A673 (cell line): ENCODE results near the gene HBG2. TPM values are rescaled to one million over a fixed set of nuclear protein-coding genes. Genes with fewer than 3 reads are reported as not detected.

Experiments used
- BruUV-seq: library from RNA; stranded (reverse); fragments of 400-500 nt; replicated peaks from 2 replicates; lab custom pipeline; 2021; lab: Mats Ljungman, UMichigan
- CTCF ChIA-PET: fragments of 300-600 bp; sonication (Branson Sonifier 250); formaldehyde crosslinking; loops from one replicate; lab custom pipeline; 2022; ENCODE audit warnings: antibody characterized with exemption; lab: Charles Lee
- POLR2A ChIA-PET: fragments of 300-600 bp; sonication (Branson Sonifier 250); formaldehyde crosslinking; loops from one replicate; lab custom pipeline; 2022; ENCODE audit warnings: antibody characterized with exemption; ENCODE audit not compliant: low non-redundant PET; lab: Charles Lee
- DNase-seq: peaks from one replicate; pipeline ENCODE4 v3.0.0-alpha.2; 2015; ENCODE audit warnings: low spot score
- H3K27ac ChIP-seq: fragments of 200-600 bp; sonication (generic); 2 replicates; pipeline ENCODE4 v1.5.1; 2016; ENCODE audit warnings: mixed run types, low read depth, mild to moderate bottlenecking, mixed read lengths, antibody characterized with exemption, low read length; ENCODE audit not compliant: poor library complexity, severe bottlenecking
- H3K27me3 ChIP-seq: fragments of 200-600 bp; sonication (generic); replicated peaks from 2 replicates; pipeline ENCODE4 v1.6.1; 2017; ENCODE audit warnings: mixed run types, low read depth, mild to moderate bottlenecking, mixed read lengths, antibody characterized with exemption, low read length; ENCODE audit not compliant: insufficient read depth, poor library complexity
- H3K36me3 ChIP-seq: fragments of 200-600 bp; sonication (generic); 2 replicates; pipeline ENCODE4 v1.6.1; 2016; ENCODE audit warnings: mixed run types, mild to moderate bottlenecking, mixed read lengths, antibody characterized with exemption, low read length; ENCODE audit not compliant: insufficient read depth, poor library complexity, severe bottlenecking
- H3K4me1 ChIP-seq: fragments of 200-600 bp; sonication (generic); 2 replicates; pipeline ENCODE4 v1.6.1; 2017; ENCODE audit warnings: mixed run types, mild to moderate bottlenecking, mixed read lengths, antibody characterized with exemption, low read length; ENCODE audit not compliant: insufficient read depth, poor library complexity, severe bottlenecking
- H3K4me3 ChIP-seq: fragments of 200-600 bp; sonication (generic); 2 replicates; pipeline ENCODE4 v1.5.1; 2016; ENCODE audit warnings: low read depth, mixed run types, mild to moderate bottlenecking, mixed read lengths, low read length; ENCODE audit not compliant: poor library complexity, severe bottlenecking
- H3K9me3 ChIP-seq: fragments of 200-600 bp; sonication (generic); 2 replicates; pipeline ENCODE4 v1.6.1; 2016; ENCODE audit warnings: mixed run types, low read depth, mild to moderate bottlenecking, mixed read lengths, antibody characterized with exemption, low read length; ENCODE audit not compliant: poor library complexity, severe bottlenecking
- CTCF ChIP-seq: fragments of 300-800, 200-600 bp; sonication (generic); conservative IDR thresholded peaks from 2 replicates; pipeline ENCODE4 v1.5.1; 2017; ENCODE audit warnings: low read depth, mild to moderate bottlenecking, antibody characterized with exemption, low read length, moderate library complexity, mixed read lengths
- EZH2 ChIP-seq: fragments of 200-600 bp; sonication (generic); IDR thresholded peaks from 2 replicates; pipeline ENCODE4 v1.6.1; 2017; ENCODE audit warnings: borderline replicate concordance, low read depth, mild to moderate bottlenecking, mixed read lengths, antibody characterized with exemption, low read length; ENCODE audit not compliant: poor library complexity, severe bottlenecking
- intact Hi-C: fragments of 100-400 bp; cut with micrococcal nuclease; formaldehyde crosslinking; loops from one replicate; pipeline ENCODE4 v1.10.0; 2022; ENCODE audit not compliant: unreplicated experiment
- total RNA-seq: library from RNA; stranded (reverse); gene quantifications from 2 replicates; pipeline ENCODE4 v1.2.3, GENCODE V29; 2021

HBG2 gene
- total RNA-seq, 1 experiment from 2014 or later: not detected

GRCh38 chr11:5243816-5244180 is 10.8 kb downstream of the HBG2 start:
- no peak overlapping the region for H3K27ac ChIP-seq
- no TSS peak for BruUV-seq
- CTCF ChIA-PET: no interaction called here

GRCh38 chr11:5242933-5243815 is 11.4 kb downstream of the HBG2 start:
- ChIA-PET CTCF (no interaction called here), POLR2A (no interaction called here)
- TF ChIP-seq EZH2 (no peak), CTCF (no peak)
- no TSS peak for BruUV-seq
- Histone ChIP-seq H3K27ac (no peak overlapping the region), H3K4me1 (no peaks in the 10 kb centered on the region), H3K9me3 (no peaks in the 10 kb centered on the region), H3K4me3 (no peak overlapping the region), H3K36me3 (no peaks in the 10 kb centered on the region), H3K27me3 (no peaks in the 10 kb centered on the region)
- DNase-seq: no peak
- intact Hi-C loops: no loop called here

More at GRCh38 chr11:5243816-5244180, 10.8 kb downstream of the HBG2 start:
- no peak for DNase-seq
- Histone ChIP-seq H3K4me1 (no peaks in the 10 kb centered on the region), H3K9me3 (no peaks in the 10 kb centered on the region), H3K36me3 (no peaks in the 10 kb centered on the region), H3K4me3 (no peak overlapping the region), H3K27me3 (no peaks in the 10 kb centered on the region)
- POLR2A ChIA-PET: no interaction called here
- no peak for TF ChIP-seq EZH2
- no peak for TF ChIP-seq CTCF
- intact Hi-C loops: no loop called here

- H3K27me3 ChIP-seq: no peaks in the 10 kb centered on the region
- ChIA-PET POLR2A (no interaction called here), CTCF (no interaction called here)
Measured at GRCh38 chr11:5242208-5242607, 12.4 kb downstream of the HBG2 start.

More at GRCh38 chr11:5242208-5242607, 12.4 kb downstream of the HBG2 start:
- no peaks in the 10 kb centered on the region for H3K9me3 ChIP-seq
- TF ChIP-seq EZH2: no peak
- TF ChIP-seq CTCF: no peak
- H3K36me3 ChIP-seq: no peaks in the 10 kb centered on the region
- no peaks in the 10 kb centered on the region for H3K4me1 ChIP-seq
- intact Hi-C loops: no loop called here
- no peak overlapping the region for H3K27ac ChIP-seq
- no TSS peak for BruUV-seq
- no peak for DNase-seq
- H3K4me3 ChIP-seq: no peak overlapping the region
